Smooth muscle cell (in vitro differentiated cells): Measurements from ENCODE around the gene GDF2. TPM values are rescaled to one million over a fixed set of nuclear protein-coding genes. Genes with fewer than 3 reads are reported as not detected.

Experiments
- DNase-seq: peaks from one replicate; lab custom pipeline; 2025; ENCODE audit not compliant: unreplicated experiment; lab: John Stamatoyannopoulos, UW
- H2AFZ ChIP-seq: fragments of 200-600 bp; sonication (generic); 2 replicates; pipeline ENCODE4 v1.6.0; 2016; ENCODE audit warnings: antibody characterized with exemption, low read depth, mild to moderate bottlenecking
- H3F3A ChIP-seq: fragments of 200-600 bp; sonication (generic); 2 replicates; pipeline ENCODE4 v1.6.0; 2017; ENCODE audit warnings: antibody characterized with exemption, low read depth
- H3K27ac ChIP-seq: fragments of 200-600 bp; sonication (generic); 2 replicates; pipeline ENCODE4 v1.5.1; 2016; ENCODE audit warnings: low read depth, mild to moderate bottlenecking
- H3K27me3 ChIP-seq: fragments of 200-600 bp; sonication (generic); 2 replicates; pipeline ENCODE4 v1.6.1; 2016; ENCODE audit warnings: low read depth, mild to moderate bottlenecking
- H3K36me3 ChIP-seq: fragments of 200-600 bp; sonication (generic); 2 replicates; pipeline ENCODE4 v1.5.1; 2016; ENCODE audit warnings: low read depth
- H3K4me1 ChIP-seq: fragments of 200-600 bp; sonication (generic); 2 replicates; pipeline ENCODE4 v1.5.1; 2016; ENCODE audit warnings: low read depth
- H3K4me2 ChIP-seq: fragments of 200-600 bp; sonication (generic); 2 replicates; pipeline ENCODE4 v1.6.0; 2016; ENCODE audit warnings: mild to moderate bottlenecking
- H3K4me3 ChIP-seq: fragments of 200-600 bp; sonication (generic); 2 replicates; pipeline ENCODE4 v1.5.1; 2016; ENCODE audit warnings: mild to moderate bottlenecking
- H3K79me2 ChIP-seq: fragments of 200-600 bp; sonication (generic); 2 replicates; pipeline ENCODE4 v1.6.0; 2016; ENCODE audit warnings: low read depth, mild to moderate bottlenecking
- H3K9ac ChIP-seq: fragments of 200-600 bp; sonication (generic); 2 replicates; pipeline ENCODE4 v1.6.0; 2016; ENCODE audit warnings: low read depth
- H3K9me3 ChIP-seq: fragments of 200-600 bp; sonication (generic); replicated peaks from 2 replicates; pipeline ENCODE4 v1.5.1; 2016; ENCODE audit warnings: low read depth
- H4K20me1 ChIP-seq: fragments of 200-600 bp; sonication (generic); 2 replicates; pipeline ENCODE4 v1.6.0; 2016; ENCODE audit warnings: low read depth
- CTCF ChIP-seq: fragments of 200-600 bp; sonication (generic); IDR thresholded peaks from 2 replicates; pipeline ENCODE4 v1.5.1; 2017; ENCODE audit warnings: borderline replicate concordance, mild to moderate bottlenecking, antibody characterized with exemption; ENCODE audit not compliant: insufficient read depth, poor library complexity, severe bottlenecking
- WGBS: methylation state at CpG from one replicate; pipeline ENCODE4 v1.1.7; 2016; ENCODE audit warnings: low lambda C conversion rate; 5-methylcytosine and 5-hydroxymethylcytosine counted together
- polyA plus RNA-seq: library from polyadenylated mRNA; unstranded; fragments of >200 nt; fragmentation: Nextera tagmentation; extraction: Ambion mirVana; gene quantifications from 2 replicates; pipeline ENCODE4 v1.2.1, GENCODE V29; 2016
- total RNA-seq: library from RNA; depleted of rRNA; stranded (reverse); fragments of >200 nt; gene quantifications from 2 replicates; pipeline ENCODE4 v1.2.3, GENCODE V29; 2014

GDF2 gene
- total and polyA plus RNA-seq, 2 experiments from 2014 or later = not detected

- WGBS = 95% methylated on average over 9 of the region's 9 CpGs
- no peaks in the 10 kb centered on the region for H3K79me2 ChIP-seq
Observed at GRCh38 chr10:47369251-47369894, 47.1 kb downstream of the GDF2 start.

GRCh38 chr10:47370015-47370767 lies 47.9 kb downstream of the GDF2 start:
- Histone ChIP-seq H3K4me2 (no peak overlapping the region), H3K27ac (no peak overlapping the region), H3K4me3 (no peak overlapping the region), H3K79me2 (no peaks in the 10 kb centered on the region), H3K27me3 (no peaks in the 10 kb centered on the region), H3K9me3 (no peaks in the 10 kb centered on the region), H3K4me1 (no peaks in the 10 kb centered on the region), H2AFZ (no peak overlapping the region), H3K36me3 (no peaks in the 10 kb centered on the region), H3F3A (no peaks in the 10 kb centered on the region), H4K20me1 (no peaks in the 10 kb centered on the region), H3K9ac (no peak overlapping the region)
- 95% methylated on average over 11 of the region's 11 CpGs for WGBS
- DNase-seq = no peak
- TF ChIP-seq CTCF = no peak

More at GRCh38 chr10:47369251-47369894, 47.1 kb downstream of the GDF2 start:
- Histone ChIP-seq H4K20me1 (no peaks in the 10 kb centered on the region), H3K4me1 (no peaks in the 10 kb centered on the region), H3K36me3 (no peaks in the 10 kb centered on the region), H3F3A (no peaks in the 10 kb centered on the region), H3K27ac (no peak overlapping the region), H3K4me2 (no peak overlapping the region), H3K27me3 (no peaks in the 10 kb centered on the region), H3K9me3 (no peaks in the 10 kb centered on the region), H2AFZ (no peak overlapping the region), H3K9ac (no peak overlapping the region), H3K4me3 (no peak overlapping the region)
- DNase-seq = no peak
- TF ChIP-seq CTCF = no peak

- H3K4me3 ChIP-seq = no peak overlapping the region
- H3K9me3 ChIP-seq = no peaks in the 10 kb centered on the region
- no peaks in the 10 kb centered on the region for H3K4me1 ChIP-seq
- no peaks in the 10 kb centered on the region for H3K36me3 ChIP-seq
- WGBS = 98% methylated on average over 7 of the region's 7 CpGs
- DNase-seq = no peak
- no peaks in the 10 kb centered on the region for H3K79me2 ChIP-seq
- no peak overlapping the region for H2AFZ ChIP-seq
- H3K9ac ChIP-seq = no peak overlapping the region
- no peaks in the 10 kb centered on the region for H4K20me1 ChIP-seq
- H3F3A ChIP-seq = no peaks in the 10 kb centered on the region
- no peak for TF ChIP-seq CTCF
- H3K27ac ChIP-seq = no peak overlapping the region
- no peaks in the 10 kb centered on the region for H3K27me3 ChIP-seq
- no peak overlapping the region for H3K4me2 ChIP-seq
Observed at GRCh38 chr10:47370878-47371277, 48.6 kb downstream of the GDF2 start.
